ENCODE data around the gene CCSER1.
"Not testable (repeated sequence)": the region's sequence is repeated elsewhere in the genome, so short reads cannot be mapped to it uniquely, and the experiment has no call there.

Gene CCSER1

DNA sequence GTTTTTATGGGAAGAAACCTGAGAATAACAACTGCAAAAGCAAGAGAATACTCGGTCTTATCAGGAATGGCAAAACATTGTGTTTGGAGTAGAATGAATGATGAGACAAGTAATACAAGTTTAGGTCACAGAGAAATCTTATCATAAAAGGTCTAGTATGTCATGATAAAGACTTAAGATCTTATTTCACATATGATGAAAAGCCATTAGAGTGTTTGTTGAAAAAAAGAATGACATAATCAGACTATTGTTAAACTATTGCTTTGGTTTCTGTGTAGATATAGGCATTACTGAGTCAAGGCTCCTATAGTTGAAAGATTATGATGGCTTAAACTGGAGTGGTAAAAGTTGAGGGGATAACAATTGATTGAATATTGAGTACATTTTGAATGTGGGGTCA is 603.6 kb downstream of the CCSER1 start:
- DNase-seq = no peak

DNA sequence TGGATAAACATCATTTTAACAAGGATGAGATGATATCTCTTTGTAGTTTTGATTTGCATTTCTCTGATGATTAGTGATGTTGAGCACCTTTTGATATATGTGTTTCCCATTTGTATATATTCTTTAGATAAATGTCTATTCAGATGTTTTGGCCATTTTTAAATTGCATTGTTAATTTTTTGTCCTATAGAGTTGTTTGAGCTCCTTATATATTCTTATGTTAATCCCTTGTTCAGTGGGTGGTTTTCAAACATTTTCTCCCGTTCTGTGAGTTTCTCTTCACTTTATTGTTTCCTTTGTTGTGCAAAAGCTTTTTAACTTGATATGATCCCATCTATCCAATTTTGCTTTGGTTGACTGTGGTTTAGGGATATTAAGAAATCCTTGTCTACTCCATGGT is 606.0 kb downstream of the CCSER1 start:
- no peak for DNase-seq

DNA sequence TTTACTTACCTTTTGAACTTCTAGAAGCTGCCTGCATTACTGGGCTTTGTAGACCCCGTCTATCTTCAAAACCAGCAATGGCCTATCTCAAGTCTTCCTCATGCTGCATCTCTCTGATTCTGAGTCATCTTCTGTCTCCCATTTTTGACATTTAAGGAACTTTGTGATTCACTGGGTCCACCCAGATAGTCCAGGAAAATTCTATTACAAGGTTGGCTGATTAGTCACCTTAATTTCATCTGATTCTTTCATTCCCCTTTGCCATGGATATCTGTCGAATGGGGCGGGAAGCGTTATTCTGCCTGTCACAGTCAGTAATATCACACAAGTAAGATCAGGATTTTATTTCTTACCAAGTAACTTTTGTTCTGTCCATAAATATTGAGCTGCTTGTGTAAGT is 618.0 kb downstream of the CCSER1 start:
- no peak for DNase-seq

GRCh38 chr4:90753068-90753467 is 625.9 kb downstream of the CCSER1 start:
- DNase-seq = no peak

GRCh38 chr4:90757534-90758060 is 630.4 kb downstream of the CCSER1 start:
- DNase-seq = no peak

DNA sequence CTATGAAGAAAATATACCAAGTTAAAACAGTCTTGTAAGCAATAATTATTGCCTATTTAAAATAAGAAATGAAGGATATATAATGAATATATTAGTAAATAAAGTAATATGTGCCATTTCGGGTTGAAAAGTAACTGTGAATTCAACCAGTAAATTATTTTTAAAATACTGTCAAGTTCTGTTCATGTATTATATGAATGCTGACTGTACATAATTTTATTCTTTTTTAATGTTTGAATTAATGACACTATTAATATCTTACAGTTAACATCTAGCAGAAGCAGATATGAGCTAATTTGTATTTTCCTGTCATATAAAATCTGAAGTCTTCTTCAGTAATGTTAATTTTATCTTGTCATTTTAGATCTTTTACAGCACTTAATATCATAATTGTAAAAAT is 632.9 kb downstream of the CCSER1 start:
- DNase-seq = no peak

- DNase-seq = no peak
Measured at GRCh38 chr4:90766837-90767236, 639.6 kb downstream of the CCSER1 start.

DNA sequence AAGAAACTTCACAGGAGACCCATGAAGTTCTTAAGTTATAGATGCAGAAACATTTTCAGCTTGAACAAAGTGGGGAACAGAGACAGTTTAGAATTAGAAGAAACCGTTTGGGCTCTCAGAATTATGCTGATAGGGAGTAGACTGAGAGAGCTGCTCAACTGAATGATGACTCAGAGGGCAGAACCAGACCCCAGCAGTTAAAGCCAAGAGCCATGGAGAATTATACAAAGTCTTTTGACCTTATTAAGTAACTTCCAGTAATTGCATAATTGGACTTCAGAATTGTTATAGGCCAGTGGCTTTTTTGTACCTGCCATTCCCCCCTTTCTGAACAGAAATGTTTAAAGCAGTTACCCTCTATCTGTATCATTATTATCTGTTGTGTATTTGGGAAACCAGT is 642.1 kb downstream of the CCSER1 start:
- DNase-seq = no peak

- DNase-seq = no peak
Measured at GRCh38 chr4:90780193-90780592, 653.0 kb downstream of the CCSER1 start.

DNA sequence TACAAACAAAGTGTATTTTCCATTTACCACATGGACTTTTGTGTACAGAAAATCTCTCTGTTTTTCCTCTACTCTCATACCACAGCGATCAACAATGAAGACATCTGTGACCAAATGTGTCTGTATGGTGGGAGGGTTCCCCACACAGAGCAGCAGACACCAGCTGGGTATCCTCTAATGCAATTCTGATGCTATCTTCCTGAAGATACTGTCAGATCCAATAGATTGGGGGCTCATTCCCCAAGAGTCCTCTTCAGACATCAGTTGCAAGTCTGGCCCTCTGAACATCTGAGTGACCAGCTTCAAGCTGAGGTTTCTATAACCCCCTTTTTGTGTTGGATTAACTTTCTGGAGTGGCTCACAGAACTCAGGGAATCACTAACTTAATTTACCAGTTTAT is 659.4 kb downstream of the CCSER1 start:
- DNase-seq = no peak

DNA sequence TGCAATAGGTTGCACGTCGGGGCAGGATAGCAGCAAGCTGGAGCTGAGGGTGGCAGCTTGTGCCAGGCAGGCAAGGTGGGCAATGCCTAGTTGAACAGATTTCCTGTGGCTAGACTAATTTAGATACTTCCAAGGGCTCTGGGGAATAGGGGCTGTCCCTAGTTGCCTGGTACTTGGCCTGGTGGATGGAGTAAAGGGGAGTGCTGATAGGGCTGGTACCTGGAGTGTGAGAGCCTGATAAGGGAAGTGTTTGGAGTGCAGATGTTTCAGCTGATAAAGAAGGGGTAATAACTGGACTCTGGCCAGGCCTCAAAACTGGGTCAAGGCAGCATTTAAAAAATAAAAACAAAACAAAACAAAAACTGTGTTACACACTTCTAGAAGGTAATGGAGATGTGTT is 665.5 kb downstream of the CCSER1 start:
- DNase-seq = no peak

DNA sequence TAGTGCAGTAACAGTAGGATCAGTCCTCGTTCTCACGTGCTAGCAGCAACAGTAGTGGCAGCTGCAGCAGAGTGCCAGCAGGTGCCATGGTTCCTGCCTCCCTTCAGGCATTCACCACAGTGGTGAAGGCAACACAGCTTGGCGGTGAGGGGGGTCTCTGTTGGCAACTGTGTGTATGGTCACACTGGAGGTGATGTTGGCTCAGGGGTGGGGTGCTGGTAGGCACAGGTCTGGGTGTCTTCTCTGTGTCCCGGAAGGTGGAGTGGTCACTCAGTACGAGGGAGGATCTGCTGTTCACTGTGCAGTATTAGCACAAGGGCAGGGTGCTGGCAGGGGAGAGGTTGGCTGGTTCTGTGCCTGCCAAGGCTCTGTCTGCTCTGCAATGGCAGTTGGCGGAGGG is 671.8 kb downstream of the CCSER1 start:
- no peak for DNase-seq

DNA sequence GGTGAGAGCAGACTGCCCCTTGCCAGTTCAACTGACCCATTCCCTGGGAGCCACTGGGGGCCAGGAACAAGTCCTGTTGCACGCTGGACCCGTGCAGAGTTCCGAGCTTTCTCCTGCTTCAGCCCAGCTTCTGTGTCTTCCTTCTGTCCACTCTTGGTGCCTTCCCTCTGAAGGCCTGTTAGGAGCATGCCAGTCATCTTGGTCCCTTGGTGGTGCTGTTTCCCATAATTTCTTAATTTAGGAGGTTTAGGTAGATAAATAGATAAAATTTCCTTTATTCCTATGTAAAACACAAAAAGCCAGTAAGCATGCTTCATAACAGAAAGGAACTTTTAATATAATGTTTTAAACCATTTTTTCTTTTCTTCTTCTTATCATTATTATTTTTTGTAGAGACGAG is 672.7 kb downstream of the CCSER1 start:
- no peak for DNase-seq

- DNase-seq = no peak
Measured at GRCh38 chr4:90815569-90815968, 688.4 kb downstream of the CCSER1 start.

DNA sequence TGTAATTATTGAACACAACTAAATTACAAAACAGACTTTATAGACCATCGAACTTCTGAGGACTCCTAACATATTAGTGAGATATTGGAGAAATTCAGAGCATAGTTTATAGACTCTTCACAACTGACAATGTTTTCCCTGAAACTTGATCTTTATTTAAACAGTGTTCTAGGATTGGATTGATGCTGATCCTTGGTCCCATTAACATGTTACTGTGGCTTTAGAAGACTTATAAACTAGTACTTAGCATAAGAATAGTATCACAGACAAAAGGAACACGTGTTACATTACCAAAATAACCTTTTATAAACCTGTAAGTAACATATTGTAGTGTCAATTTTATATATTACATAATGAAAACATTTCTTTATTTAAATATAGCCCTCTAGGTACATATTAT is 689.6 kb downstream of the CCSER1 start:
- no peak for DNase-seq

GRCh38 chr4:90824266-90825150 is 697.3 kb downstream of the CCSER1 start:
- no peak for DNase-seq

DNA sequence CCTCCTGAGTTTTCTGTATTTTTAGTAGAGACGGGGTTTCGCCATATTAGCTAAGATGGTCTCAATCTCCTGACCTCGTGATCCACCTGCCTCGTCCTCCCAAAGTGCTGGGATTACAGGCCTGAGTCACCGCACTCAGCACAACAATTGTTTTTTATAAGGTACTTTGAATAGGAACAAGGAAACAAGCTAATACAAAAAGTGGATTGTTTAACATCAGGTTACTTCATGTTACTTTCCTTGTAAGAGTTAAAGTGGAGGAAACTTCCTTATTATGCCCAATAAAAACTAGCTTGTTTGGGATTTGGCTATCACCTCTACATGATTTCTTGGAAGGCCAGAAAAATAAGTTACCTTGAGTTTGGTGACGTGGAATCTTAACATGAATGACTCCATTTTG is 698.7 kb downstream of the CCSER1 start:
- no peak for DNase-seq

- no peak for DNase-seq
Measured at GRCh38 chr4:90833706-90834105, 706.5 kb downstream of the CCSER1 start.

DNA sequence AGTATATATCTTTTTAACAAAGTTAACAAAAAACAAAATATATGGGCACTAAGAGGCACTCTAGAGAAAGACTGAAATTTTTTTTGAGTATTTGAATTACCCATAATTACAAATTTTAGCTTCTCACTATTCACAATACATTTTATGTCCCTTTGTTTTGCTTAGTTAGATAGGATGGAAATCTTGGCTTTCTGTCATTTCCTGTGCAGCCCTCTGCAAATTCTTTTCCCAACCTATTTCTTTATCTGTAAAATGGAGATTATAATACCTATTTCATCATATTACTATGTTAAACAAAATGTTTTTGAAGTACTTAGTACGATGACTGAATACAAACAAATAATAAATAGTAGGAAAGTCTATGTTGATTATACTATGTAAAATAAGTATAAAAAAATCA is 710.0 kb downstream of the CCSER1 start:
- DNase-seq = no peak

DNA sequence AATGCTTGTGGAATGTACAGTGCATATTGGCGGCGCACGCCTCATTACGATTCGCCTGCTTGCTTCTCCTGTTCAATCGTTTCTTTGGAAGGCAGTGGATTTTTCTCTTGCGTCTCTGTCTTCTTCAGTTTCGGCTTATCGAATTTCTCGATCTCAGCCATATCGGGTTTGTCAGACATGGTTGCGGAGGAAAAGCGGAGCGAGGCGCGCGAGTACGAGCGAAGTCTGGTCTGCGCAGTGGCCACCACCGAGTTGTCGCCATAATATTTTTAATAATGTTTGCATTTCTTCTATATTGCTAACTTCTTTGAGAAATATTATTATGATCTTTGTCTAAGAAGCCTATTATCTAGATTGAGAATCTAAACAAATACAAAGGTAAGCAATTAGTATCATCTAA is 711.7 kb downstream of the CCSER1 start:
- DNase-seq = not testable (repeated sequence)

GRCh38 chr4:90840291-90840690 is 713.1 kb downstream of the CCSER1 start:
- DNase-seq = no peak

GRCh38 chr4:90840828-90841227 is 713.6 kb downstream of the CCSER1 start:
- DNase-seq = no peak

- no peak for DNase-seq
Measured at GRCh38 chr4:90841676-90842075, 714.5 kb downstream of the CCSER1 start.

DNA sequence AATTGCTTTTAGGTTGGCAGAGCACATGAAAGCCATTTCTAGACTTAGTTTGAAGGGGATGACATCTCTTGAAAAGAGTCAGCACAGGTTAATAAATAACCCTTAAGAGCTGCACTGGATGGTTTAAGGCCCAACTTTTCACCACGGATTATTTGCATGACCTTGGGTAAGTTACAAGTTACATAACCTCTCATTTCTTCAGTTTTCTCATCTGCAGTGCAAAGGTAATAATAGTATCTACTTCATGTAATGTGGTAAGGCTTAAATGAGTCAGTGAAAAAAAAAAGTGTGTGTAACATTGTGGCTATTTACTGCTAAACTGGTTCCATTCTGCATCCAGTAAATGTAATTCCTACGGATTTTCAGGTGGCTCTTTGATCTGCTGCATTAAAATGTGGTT is 715.8 kb downstream of the CCSER1 start:
- DNase-seq = no peak

GRCh38 chr4:90844241-90844640 is 717.0 kb downstream of the CCSER1 start:
- no peak for DNase-seq
